Common myeloid progenitor, CD34-positive (primary cell): ENCODE data around the gene TBC1D8.
A peak's percentile ranks its signal among the peaks of the same experiment; 100 is the strongest.

Experiments used
- CTCF ChIA-PET: fragments of 350-600 bp; sonication (Branson Sonifier 250); formaldehyde crosslinking; loops from one replicate; lab custom pipeline; 2021; ENCODE audit warnings: antibody characterized with exemption; lab: Charles Lee
- POLR2A ChIA-PET: fragments of 350-600 bp; sonication (Branson Sonifier 250); formaldehyde crosslinking; loops from one replicate; lab custom pipeline; 2021; ENCODE audit warnings: antibody characterized with exemption; lab: Charles Lee
- DNase-seq, 3 donors: peaks; one replicate each; pipeline versions ENCODE4 v3.0.0 to v3.0.0-alpha.2; 2013
- H3K27ac ChIP-seq, 2 experiments: 1 replicate in 1 of 2; 2 replicates in 1 of 2; pipeline ENCODE4 v1.7.0; 2013; ENCODE audit warnings: inconsistent platforms in 2 of 2, low read length in 2 of 2, mild to moderate bottlenecking in 2 of 2, low read depth in 1 of 2, moderate library complexity in 1 of 2; ENCODE audit not compliant: severe bottlenecking in 2 of 2, insufficient read depth in 1 of 2, poor library complexity in 1 of 2
- H3K27me3 ChIP-seq, 5 experiments: replicated peaks in 2 of 5; 1 replicate in 3 of 5; 2 replicates in 2 of 5; pipeline versions ENCODE4 v1.6.1 to v1.7.0; 2013; ENCODE audit warnings: low read length in 4 of 5, mild to moderate bottlenecking in 2 of 5, moderate library complexity in 2 of 5, inconsistent platforms in 1 of 5; ENCODE audit not compliant: insufficient read depth in 5 of 5, control insufficient read depth in 4 of 5
- H3K36me3 ChIP-seq, 4 experiments: 1 replicate in 2 of 4; 2 replicates in 2 of 4; pipeline versions ENCODE4 v1.6.1 to v1.7.0; 2013; ENCODE audit warnings: low read length in 3 of 4, control low read depth in 1 of 4, mild to moderate bottlenecking in 1 of 4; ENCODE audit not compliant: control insufficient read depth in 4 of 4, insufficient read depth in 4 of 4
- H3K4me1 ChIP-seq, 4 experiments: 1 replicate in 3 of 4; 2 replicates in 1 of 4; pipeline versions ENCODE4 v1.6.1 to v1.7.1; 2013; ENCODE audit warnings: low read length in 3 of 4, mild to moderate bottlenecking in 3 of 4, control low read depth in 1 of 4, inconsistent platforms in 1 of 4, moderate library complexity in 1 of 4; ENCODE audit not compliant: control insufficient read depth in 4 of 4, insufficient read depth in 4 of 4; ENCODE audit errors: control extremely low read depth in 1 of 4
- H3K4me3 ChIP-seq, 7 experiments: 1 replicate in 4 of 7; 2 replicates in 3 of 7; pipeline versions ENCODE4 v1.5.1 to v1.7.0; 2013; ENCODE audit warnings: mild to moderate bottlenecking in 7 of 7, low read length in 6 of 7, moderate library complexity in 6 of 7, inconsistent platforms in 2 of 7, low read depth in 2 of 7, control low read depth in 1 of 7; ENCODE audit not compliant: insufficient read depth in 4 of 7, control insufficient read depth in 1 of 7; ENCODE audit errors: extremely low read depth in 1 of 7
- H3K9me3 ChIP-seq, 5 experiments: 1 replicate in 4 of 5; 2 replicates in 1 of 5; pipeline versions ENCODE4 v1.6.1 to v1.7.1; 2013; ENCODE audit warnings: low read length in 4 of 5, mild to moderate bottlenecking in 2 of 5, inconsistent platforms in 1 of 5, low read depth in 1 of 5, moderate library complexity in 1 of 5; ENCODE audit not compliant: control insufficient read depth in 4 of 5, insufficient read depth in 2 of 5; ENCODE audit errors: control extremely low read depth in 1 of 5
- WGBS: methylation state at CpG from one replicate; pipeline ENCODE4 v1.1.5; 2013; ENCODE audit not compliant: insufficient coverage; 5-methylcytosine and 5-hydroxymethylcytosine counted together

Gene TBC1D8

GRCh38 chr2:101153077-101153707 lies 2.0 kb upstream of the TBC1D8 start:
- DNase-seq: no peak
- ChIA-PET CTCF (interaction anchor here (0.8 to 6.1 kb wide), 8 partner anchors 11 to 140 kb away, joined by 3 to 34 read pairs (median 6); no protein-coding TSS in a partner anchor), POLR2A (no interaction called here)
- 100% methylated on average over 6 of the region's 9 CpGs for WGBS
- Histone ChIP-seq H3K27ac (no peak overlapping the region), H3K9me3 (no peaks in the 10 kb centered on the region), H3K4me1 (peaks cover 11 to 26% (median 19%) of the 10 kb centered on the region in 4 experiments), H3K4me3 (peak overlapping the region in 1 of 7 experiments; percentile 82), H3K36me3 (no peaks in the 10 kb centered on the region), H3K27me3 (peaks cover 0 to 22% (median 11%) of the 10 kb centered on the region in 5 experiments)

GRCh38 chr2:101152272-101153076 lies 1.3 kb upstream of the TBC1D8 start:
- Histone ChIP-seq H3K27me3 (peaks cover 0 to 22% (median 11%) of the 10 kb centered on the region in 5 experiments), H3K9me3 (no peaks in the 10 kb centered on the region), H3K4me1 (peaks cover 11 to 26% (median 19%) of the 10 kb centered on the region in 4 experiments), H3K4me3 (peak overlapping the region in 6 of 7 experiments; percentile 64 to 83 (median 72)), H3K27ac (no peak overlapping the region), H3K36me3 (no peaks in the 10 kb centered on the region)
- CTCF ChIA-PET: interaction anchor here (0.8 to 6.1 kb wide), 8 partner anchors 12 to 140 kb away, joined by 3 to 34 read pairs (median 6); no protein-coding TSS in a partner anchor
- DNase-seq: peak; percentile 37 to 49 (median 45)
- WGBS: 4% methylated on average over 21 of the region's 21 CpGs
- POLR2A ChIA-PET: no interaction called here

GRCh38 chr2:101151859-101152271 lies 683 bp upstream of the TBC1D8 start:
- Histone ChIP-seq H3K27me3 (peaks cover 0 to 22% (median 11%) of the 10 kb centered on the region in 5 experiments), H3K9me3 (no peaks in the 10 kb centered on the region), H3K36me3 (no peaks in the 10 kb centered on the region), H3K4me3 (peak overlapping the region; percentile 32 to 83 (median 71)), H3K4me1 (peaks cover 11 to 26% (median 19%) of the 10 kb centered on the region in 4 experiments), H3K27ac (no peak overlapping the region)
- POLR2A ChIA-PET: no interaction called here
- DNase-seq: no peak
- WGBS: 0% methylated on average over 13 of the region's 14 CpGs
- CTCF ChIA-PET: interaction anchor here (1.7 to 6.1 kb wide), 2 partner anchors 115 to 127 kb away, joined by 7 to 34 read pairs; no protein-coding TSS in a partner anchor

GRCh38 chr2:101150306-101151145 lies 656 bp downstream of the TBC1D8 start:
- ChIA-PET CTCF (interaction anchor here (1.3 to 6.1 kb wide), 4 partner anchors 14 to 114 kb away, joined by 3 to 34 read pairs (median 3); no protein-coding TSS in a partner anchor), POLR2A (interaction anchor here (0.6 kb wide), 2 partner anchors 111 to 724 kb away, joined by 3 read pairs; no protein-coding TSS in a partner anchor)
- no peaks in the 10 kb centered on the region for H3K9me3 ChIP-seq
- H3K4me1 ChIP-seq: peaks cover 11 to 26% (median 19%) of the 10 kb centered on the region in 4 experiments
- peaks cover 0 to 23% (median 11%) of the 10 kb centered on the region in 5 experiments for H3K27me3 ChIP-seq
- H3K4me3 ChIP-seq: peak overlapping the region; percentile 49 to 82 (median 67)
- WGBS: 5% methylated on average over 64 of the region's 76 CpGs
- H3K36me3 ChIP-seq: no peaks in the 10 kb centered on the region
- peak; percentile 15 to 51 (median 29) for DNase-seq
- no peak overlapping the region for H3K27ac ChIP-seq

DNA sequence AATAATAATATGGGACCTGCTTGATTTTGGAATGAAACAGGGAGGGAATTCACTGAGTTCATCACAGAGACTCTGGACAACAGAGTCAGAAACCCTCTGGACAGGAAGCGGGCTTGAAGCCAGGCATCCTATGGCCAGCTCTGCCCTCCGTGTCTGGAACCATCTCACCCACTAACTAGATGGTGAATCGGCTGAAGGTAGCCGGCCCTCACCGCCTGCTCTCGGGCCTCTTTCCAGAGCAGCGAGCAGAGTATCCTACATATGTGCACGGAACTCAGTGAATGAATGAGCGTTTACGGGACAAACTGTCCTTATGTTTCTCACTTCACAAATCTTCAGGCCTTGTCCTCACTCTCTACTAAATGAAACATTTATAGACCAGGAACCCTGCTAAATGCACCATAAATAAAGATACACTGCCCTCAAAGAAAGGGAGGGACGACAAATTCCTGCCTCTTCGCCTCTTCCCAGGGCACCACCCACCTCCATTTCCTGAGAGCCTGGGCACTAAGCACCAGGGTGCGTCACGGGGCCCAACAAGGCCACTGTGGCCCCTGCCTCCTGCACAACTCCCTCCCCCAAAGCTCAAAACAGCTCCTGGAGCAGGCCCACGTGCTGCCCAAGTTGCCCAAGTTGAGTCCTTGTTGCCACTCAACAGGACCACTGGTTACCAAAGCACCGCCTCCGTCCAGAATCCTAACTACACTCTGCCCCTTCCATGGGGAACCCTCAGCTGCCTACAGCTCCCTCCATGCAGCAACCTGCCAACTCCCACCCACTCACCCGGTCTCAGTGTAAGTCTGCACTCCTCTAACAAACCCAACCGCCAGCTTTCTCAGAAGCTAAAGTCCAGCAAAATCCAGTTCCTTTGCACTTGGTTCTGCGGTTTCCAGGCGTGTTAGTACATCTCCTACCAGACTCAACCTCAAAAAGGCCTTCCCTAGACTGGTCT lies 1.7 kb downstream of the TBC1D8 start:
- peaks cover 0 to 24% (median 9%) of the 10 kb centered on the region in 5 experiments for H3K27me3 ChIP-seq
- POLR2A ChIA-PET: no interaction called here
- no peaks in the 10 kb centered on the region for H3K36me3 ChIP-seq
- H3K4me1 ChIP-seq: peaks cover 11 to 26% (median 19%) of the 10 kb centered on the region in 4 experiments
- H3K27ac ChIP-seq: no peak overlapping the region
- no peaks in the 10 kb centered on the region for H3K9me3 ChIP-seq
- CTCF ChIA-PET: interaction anchor here (1.3 to 6.1 kb wide), 4 partner anchors 13 to 113 kb away, joined by 3 to 34 read pairs (median 3); no protein-coding TSS in a partner anchor
- peak overlapping the region in 1 of 7 experiments; percentile 66 for H3K4me3 ChIP-seq
- WGBS: 96% methylated on average over 17 of the region's 21 CpGs
- no peak for DNase-seq
